Endometrium (tissue), 2 donors: Measurements from ENCODE around the gene FANCL.
"Not testable (repeated sequence)": the region's sequence is repeated elsewhere in the genome, so short reads cannot be mapped to it uniquely, and the experiment has no call there.

Source experiments
- FAIRE-seq: peaks from 2 replicates; lab custom pipeline; 2012; peaks lifted over from hg19 to GRCh38; lab: Jason Lieb, UNC
- donor health status: control.
- donor health status: control.

The FANCL gene

DNA sequence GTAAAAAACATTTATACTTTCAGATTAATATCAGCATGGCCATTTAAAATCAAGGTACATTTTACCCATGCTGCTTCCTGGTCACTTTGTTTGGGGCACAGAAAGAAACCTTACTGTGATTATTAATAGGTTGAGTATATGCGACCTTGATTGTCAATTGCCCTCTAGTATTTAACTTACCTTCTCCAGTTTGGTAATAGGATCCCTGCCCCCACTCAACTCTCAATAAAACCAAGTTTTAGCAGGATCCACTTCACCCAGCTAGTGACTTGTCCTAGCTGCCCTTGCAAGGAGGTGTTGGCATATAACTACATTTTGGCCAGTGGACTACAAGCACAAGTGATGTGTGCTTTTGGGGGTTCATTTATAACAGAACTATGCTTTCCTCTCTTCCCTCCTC is 34.3 kb downstream of the FANCL start:
- FAIRE-seq, result no peak

DNA sequence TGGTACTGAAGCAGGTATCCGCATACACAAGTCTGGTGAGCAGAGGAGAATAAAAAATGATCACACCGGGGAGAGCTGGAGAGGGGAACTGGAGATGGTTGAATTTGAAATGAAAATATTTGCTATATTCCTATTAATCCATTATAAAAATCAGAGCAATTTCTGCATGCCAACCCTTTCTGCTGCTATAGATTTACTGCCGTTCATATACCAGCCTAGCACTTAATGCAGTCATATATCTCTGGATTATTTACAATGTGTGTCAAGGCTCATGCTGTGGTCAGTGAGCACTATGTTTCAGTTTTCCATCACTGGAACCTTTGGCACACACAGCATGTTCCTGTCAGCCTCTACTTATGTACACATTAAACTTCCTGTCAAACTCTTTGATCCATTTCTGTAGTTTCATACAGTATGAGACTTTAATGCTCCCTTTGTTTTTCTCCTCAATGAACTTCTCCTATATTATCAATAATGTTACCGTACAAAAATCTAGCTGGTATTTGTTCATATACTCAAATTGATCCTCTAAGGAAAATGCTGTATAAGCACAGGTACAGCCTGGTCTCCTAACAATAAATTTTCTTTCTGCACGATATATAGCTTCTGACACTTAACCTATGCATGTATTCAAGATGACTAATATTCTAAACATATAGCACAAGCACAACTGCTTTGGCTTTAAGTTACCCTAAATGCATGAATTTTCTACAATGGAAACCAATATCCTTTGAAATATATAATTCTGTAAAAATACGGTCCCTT is 36.7 kb downstream of the FANCL start:
- FAIRE-seq, result no peak

DNA sequence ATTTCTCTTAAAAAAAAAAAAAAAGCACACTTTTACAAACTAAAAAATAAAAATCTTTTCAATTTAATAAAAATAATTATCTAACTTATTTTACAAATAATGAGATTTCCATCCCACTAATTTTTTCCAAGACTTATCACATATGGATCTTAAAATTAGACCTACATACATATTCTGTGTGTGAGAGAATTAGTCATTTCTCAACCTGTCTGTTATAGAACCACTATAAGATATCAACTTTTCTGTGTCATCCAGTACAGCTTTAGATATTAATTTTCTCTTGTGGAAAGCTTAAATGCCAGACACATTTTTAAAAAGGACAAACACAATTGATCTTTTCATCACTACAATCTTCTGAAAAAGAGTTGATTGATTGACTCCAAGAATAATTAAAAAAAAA is 38.1 kb downstream of the FANCL start:
- peak; percentile 59 for FAIRE-seq

DNA sequence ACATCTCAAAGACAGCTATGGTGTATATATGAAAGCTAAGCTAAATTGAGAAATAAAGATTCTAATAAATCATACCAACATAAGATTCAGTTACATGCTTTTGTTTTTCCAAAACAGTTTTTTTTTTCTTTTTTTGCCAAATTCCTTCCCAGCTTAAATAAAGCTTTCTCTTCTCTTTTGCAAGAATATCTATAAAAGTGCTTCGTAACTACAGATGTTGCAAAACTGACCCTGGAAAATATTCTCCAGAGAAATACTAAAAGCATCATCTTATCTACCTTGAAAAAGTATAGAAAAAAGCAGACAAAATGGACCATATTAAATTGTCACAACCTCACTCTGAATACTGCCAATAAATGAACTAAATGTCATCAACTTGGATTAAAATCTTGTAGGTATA is 38.7 kb downstream of the FANCL start:
- no peak for FAIRE-seq

DNA sequence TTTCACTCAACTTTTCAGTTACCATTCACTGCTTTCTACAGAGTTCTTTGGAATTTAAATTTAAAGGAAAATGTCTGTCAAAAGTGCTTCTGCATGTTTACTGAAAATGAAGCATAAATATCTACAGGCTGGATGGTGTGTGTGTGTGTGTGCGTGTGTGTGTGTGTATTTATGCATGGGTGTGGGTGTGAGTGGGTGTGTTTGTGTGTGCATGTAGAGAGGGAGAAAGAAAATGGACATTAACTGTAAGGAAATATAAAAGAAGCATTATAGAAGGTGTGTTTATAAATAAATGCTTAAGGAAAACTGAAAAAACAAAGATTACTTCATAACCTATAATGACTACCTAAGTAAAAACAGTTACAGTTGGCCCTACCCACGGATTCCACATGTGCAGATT is 43.2 kb downstream of the FANCL start:
- FAIRE-seq, result no peak

DNA sequence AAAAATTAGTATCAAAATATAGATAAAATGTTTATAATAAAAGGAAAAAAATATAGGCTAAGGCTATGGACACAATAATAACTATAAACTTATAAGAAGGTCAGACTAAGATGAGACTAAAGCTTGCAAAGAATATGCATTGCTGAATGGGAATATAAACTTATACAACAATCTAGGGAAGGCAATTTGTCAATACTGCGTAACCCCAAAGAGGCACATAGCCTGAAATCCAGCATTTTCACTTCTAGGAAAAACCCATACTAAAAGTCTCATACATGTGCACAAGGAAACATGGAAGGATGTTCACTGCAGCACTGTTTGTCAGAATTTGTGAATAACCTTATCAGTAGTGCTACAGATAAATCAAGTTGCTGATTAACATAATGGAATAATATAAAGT is 45.5 kb downstream of the FANCL start:
- FAIRE-seq, result peak; percentile 31

DNA sequence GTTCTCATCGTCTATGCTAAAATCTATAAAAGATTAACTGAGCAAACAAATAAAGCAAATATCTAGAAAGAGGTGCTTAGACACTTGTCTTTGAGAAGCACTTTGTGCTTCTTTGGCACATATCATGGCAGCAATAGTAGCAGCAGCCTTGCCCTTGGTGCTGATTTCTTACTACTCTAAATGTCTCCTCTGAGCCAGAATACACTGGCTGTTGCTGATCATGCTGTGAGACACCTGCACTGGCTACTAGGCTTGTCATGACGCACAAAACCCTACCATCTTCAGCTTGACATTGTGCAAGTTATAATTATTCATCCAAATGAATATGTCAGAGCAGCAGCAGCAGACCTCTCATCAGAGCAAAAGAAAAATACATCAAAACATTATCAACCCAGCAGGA is 46.7 kb downstream of the FANCL start:
- FAIRE-seq, result no peak

DNA sequence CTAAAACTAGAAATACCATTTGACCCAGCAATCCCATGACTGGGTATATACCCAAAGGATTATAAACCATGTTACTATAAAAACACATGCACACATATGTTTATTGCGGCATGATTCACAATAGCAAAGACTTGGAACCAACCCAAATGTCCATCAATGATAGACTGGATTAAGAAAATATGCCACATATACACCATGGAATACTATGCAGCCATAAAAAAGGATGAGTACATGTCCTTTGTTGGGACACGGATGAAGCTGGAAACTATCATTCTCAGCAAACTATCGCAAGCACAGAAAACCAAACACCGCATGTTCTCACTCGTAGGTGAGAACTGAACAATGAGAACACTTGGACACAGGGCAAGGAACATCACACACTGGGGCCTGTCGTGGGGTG is 54.1 kb downstream of the FANCL start:
- FAIRE-seq, result not testable (repeated sequence)

DNA sequence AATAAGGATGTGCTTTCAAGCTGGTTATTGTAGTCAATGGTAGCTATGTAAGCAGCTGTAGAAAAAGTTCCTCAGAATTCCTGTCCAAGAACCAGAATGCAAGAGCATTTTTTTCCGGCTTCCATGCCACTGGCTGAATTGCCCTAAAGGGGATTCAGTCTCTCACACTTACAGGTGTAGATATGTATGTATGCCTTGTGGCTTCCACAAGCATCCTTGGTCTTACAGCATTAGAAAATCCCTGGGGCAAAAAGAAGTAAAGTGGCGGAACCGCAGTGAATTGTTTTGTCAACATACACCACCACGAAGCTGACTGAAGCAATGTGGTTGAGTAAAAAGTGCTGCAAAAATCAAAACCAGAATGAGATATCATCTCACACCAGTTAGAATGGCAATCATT is 54.6 kb downstream of the FANCL start:
- no peak for FAIRE-seq

DNA sequence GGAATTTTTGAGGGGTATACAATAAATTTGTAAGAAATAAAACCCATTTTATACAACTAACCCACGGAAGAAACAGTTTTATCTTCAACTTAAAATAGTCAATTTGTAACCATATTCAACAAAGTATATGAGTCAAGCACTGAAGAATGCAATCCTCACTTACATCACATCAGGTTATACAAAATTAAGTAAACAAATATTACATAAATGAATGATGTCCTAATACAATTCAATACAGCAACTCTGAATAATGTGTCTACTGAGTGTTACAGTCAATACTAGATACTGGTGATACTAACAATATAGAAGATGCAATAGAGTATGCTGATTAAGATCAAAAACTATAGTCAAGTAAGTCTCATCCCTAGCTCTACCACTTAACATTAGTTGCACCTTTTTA is 58.6 kb downstream of the FANCL start:
- no peak for FAIRE-seq

DNA sequence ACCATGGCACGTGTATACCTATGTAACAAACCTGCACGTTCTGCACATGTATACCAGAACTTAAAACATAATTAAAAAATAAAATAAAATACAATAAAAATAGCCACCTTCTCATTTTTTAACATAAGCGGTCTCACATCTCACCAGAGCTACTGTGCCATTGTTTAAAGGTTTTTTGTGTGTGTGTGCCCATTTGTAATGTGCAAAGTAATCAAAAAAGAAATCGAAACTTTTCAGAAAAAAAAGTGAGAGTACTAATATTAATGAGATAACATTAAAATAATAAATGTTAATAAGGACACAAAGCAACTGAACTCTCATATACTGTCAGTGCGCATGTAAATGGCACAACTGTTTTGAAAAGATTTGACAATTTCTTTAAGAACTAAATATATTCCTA is 60.5 kb downstream of the FANCL start:
- FAIRE-seq, result no peak

DNA sequence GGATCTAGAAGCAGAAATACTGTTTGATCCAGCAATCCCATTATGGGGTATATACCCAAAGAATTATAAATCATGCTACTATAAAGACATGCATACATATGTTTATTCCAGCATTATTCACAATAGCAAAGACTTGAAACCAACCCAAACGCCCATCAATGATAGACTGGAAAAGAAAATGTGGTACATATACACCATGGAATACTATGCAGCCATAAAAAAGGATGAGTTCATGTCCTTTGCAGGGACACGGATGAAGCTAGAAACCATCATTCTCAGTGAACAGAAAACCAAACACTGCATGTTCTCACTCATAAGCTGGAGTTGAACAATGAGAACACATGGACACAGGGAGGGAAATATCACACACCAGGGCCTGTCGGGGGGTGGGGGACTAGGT is 61.0 kb downstream of the FANCL start:
- not testable (repeated sequence) for FAIRE-seq

DNA sequence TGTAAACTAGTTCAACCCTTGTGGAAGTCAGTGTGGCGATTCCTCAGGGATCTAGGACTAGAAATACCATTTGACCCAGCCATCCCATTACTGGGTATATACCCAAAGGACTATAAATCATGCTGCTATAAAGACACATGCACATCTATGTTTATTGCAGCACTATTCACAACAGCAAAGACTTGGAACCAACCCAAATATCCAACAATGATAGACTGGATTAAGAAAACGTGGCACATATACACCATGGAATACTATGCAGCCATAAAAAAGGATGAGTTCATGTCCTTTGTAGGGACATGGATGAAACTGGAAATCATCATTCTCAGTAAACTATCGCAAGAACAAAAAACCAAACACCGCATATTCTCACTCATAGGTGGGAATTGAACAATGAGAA is 63.9 kb downstream of the FANCL start:
- FAIRE-seq, result not testable (repeated sequence)

DNA sequence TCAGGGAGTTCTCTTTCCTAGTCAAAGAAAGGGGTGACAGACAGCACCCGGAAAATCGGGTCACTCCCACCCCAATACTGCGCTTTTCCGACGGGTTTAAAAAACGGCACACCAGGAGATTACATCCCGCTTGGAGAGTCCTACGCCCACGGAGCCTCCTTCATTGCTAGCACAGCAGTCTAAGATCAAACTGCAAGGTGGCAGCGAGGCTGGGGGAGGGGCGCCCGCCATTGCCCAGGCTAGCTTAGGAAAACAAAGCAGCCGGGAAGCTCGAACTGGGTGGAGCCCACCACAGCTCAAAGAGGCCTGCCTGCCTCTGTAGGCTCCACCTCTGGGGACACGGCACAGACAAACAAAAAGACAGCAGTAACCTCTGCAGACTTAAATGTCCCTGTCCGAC is 69.3 kb downstream of the FANCL start:
- not testable (repeated sequence) for FAIRE-seq

DNA sequence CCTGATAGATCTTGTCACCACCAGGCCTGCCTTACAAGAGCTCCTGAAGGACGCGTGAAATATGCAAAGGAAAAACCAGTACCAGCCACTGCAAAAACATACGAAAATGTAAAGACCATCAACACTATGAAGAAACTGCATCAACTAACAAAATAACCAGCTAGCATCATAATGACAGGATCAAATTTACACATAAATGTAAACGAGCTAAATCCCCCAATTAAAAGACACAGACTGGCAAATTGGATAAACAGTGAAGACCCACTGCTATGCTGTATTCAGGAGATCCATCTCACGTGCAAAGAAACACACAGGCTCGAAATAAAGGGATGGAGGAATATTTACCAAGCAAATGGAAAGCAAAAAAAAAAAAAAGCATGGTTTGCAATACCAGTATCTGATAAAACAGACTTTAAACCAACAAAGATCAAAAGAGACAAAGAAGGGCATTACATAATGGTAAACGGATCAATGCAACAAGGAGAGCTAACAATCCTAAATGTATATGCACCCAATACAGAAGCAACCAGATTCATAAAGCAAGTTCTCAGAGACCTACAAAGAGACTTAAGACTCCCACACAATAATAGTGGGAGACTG is 70.7 kb downstream of the FANCL start:
- not testable (repeated sequence) for FAIRE-seq

DNA sequence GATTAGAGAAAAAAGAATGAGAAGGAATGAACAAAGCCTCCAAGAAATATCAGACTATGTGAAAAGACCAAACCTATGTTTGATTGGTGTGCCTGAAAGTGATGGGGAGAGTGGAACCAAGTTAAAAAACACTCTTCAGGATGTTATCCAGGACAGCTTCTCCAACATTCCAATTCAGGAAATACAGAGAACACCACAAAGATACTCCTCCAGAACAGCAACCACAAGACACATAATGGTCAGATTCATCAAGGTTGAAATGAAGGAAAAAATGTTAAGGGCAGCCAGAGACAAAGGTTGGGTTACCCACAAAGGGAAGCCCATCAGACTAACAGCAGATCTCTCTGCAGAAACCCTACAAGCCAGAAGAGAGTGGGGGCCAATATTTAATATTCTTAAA is 71.3 kb downstream of the FANCL start:
- FAIRE-seq, result not testable (repeated sequence)

DNA sequence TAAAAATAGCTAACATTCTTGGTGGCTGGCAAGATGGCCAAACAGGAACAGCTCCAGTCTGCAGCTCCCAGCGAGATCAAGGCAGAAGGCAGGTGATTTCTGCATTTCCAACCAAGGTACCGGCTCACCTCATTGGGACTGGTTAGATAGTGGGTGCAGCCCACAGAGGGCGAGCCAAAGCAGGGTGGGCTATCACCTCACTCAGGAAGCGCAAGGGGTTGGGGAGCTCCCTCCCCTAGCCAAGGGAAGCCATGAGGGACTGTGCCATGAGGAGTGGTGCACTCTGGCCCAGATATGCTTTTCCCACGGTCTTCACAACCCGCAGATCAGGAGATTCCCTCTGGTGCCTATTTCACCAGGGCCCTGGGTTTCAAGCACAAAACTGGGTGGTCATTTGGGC is 73.0 kb downstream of the FANCL start:
- not testable (repeated sequence) for FAIRE-seq

DNA sequence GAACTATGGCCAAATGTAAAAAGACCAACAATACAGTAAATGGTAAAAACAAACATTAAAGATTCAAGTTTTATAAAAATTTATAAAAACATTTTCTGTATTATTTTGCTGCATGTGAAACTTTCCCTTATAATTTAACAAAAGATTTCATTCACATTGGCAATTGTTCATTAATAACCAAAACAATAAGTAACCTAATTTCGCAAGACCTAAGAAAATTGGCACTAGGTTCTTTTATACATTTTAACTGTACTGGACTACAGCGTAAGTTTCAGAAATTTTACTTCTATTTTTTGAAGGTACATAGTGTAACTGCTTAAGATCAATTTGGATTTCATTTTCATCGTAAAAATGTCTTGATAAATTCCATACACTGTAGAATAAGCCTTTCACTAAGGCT is 77.2 kb downstream of the FANCL start:
- FAIRE-seq, result no peak

DNA sequence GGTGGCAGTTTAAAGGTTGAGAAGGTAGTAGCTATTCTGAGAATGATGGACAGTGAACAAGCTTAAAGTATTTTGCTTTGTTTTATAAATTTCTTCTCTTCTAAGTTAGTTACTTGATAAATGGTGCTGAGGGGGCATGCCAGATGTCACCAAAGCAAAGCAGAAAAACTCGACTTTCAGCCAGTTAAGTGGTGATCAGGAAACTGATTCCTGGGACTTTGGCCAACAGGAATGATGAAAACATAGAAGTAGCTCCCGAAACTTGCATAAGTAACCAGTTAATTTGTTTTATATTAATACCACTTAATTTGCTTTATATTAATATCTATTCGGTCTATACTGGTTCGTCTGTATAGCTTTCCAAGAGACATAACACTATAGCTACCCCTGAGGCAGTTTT is 82.6 kb downstream of the FANCL start:
- FAIRE-seq, result no peak

DNA sequence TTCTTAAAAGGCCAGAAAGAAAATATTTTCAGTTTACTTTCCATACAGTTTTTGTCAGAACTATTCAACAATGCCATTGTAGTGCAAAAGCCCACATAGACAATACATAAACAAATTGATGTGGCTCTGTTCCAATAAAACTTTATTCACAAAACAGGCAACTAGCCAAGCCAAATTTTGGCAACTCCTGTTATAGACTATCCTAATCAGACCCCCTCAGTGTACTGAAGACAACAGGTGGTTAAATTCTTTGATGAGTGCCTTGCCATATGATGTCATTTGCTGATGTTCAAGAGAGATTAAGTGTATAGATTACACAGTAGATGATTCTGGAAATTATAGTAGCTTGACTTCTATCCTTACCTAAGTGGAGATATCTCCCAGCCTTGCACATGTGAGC is 83.4 kb downstream of the FANCL start:
- FAIRE-seq, result no peak

DNA sequence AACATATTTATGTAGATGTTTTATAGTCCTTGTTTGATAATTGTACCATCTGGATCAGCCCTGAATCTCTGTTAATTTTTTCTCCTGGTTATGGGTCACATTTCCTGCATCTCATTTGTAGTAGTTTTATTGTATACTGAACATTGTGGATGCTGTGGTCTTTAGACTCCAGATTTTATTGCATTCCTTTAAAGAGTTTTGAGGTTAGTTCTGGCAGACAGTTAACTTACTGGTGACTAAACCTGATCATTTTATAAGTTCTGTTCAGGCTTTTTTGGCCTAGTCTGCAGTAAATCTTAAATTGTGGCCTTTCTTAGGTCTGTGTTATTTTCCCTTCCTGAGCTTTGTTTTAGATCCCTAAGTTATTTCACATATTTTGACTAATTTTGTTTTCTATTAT is 84.3 kb downstream of the FANCL start:
- peak; percentile 80 for FAIRE-seq

DNA sequence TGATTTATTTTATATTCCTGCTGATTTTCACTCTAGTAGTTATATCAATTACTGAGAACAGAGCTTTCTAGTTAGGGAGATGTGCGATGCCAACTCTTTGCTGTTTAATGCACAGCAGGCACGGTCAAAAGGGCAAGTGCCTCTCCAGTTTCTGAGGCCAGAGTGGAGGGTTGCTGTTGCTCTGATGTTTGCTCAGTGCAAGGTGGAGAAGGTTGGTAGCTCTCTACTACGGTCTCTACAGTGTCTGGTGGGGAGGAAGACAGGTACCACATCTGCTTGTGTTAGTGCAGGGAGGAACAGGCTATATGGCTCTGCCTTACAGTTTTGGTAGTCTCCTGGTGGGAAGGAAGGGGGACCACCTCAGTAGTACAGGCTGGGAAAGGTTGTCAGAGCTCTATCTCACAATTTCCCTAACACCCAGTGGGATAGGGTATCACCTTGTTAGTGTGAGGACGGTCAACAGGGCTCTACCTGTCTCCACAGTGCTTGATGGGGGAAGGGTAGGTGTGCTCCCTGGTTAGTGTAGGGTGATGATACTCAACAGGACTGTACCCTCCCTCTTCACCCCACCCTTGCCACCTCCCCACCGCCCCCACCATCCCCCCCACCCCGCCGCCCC is 85.9 kb downstream of the FANCL start:
- no peak for FAIRE-seq

DNA sequence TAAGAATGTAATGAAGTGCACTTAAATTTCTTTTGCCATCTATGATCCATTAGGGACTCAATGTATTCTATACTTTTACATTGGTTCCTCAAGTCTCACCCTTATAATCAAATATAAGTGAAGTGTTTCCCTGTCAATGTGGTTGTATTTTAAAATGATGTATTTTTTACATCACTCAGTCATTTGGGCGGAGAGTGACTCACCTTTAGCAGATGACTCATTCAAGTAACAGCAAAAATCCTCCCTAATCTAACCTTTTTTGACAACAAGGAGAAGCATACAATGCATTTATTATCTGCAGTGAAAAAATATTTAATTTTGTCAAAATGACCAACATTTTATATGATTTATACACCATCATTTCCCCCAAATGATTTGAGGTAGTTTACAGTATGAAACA is 94.4 kb downstream of the FANCL start:
- no peak for FAIRE-seq

DNA sequence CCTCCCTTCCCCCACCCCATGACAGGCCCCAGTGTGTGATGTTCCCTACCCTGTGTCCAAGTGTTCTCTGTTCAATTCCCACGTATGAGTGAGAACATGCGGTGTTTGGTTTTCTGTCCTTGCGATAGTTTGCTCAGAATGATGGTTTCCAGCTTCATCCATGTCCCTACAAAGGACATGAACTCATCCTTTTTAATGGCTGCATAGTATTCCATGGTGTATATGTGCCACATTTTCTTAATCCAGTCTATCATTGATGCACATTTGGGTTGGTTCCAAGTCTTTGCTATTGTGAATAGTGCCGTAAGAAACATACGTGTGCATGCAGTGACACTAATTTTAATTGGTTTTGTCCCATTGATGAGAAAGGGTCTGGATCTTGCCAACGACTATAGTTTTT is 95.4 kb downstream of the FANCL start:
- FAIRE-seq, result not testable (repeated sequence)
